VCaP (cell line): ENCODE data around the gene ZSWIM9.

Experiments
- H3K27ac ChIP-seq: fragments of 450-650 bp; 2 replicates; pipeline ENCODE4 v1.5.1; 2017
- TF ChIP-seq, protein P1 (sequence below): fragments of 450-650 bp; conservative IDR thresholded peaks from 2 replicates; pipeline ENCODE4 v1.5.1; 2017; ENCODE audit warnings: mild to moderate bottlenecking, moderate library complexity

Gene ZSWIM9

DNA sequence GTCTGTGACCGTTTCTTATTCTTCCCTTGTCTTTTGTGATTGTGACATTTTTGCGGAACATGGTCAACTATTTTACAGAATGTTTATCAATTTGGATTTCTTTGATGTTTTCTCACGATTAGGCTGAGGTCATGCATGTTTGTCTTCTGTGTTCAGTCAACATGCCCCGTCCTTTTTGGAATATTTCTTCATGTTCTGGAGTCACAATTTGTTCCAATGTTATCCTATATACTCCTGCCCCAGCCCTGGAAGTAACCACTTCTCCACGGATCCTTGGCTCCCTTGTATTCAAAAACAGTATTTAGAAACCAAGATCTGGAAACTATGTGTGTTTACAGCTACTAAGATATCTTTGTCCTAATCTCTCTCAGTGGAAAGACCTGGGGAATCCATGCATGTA, 75.6 kb downstream of the ZSWIM9 start:
- TF ChIP-seq, protein P1, sequence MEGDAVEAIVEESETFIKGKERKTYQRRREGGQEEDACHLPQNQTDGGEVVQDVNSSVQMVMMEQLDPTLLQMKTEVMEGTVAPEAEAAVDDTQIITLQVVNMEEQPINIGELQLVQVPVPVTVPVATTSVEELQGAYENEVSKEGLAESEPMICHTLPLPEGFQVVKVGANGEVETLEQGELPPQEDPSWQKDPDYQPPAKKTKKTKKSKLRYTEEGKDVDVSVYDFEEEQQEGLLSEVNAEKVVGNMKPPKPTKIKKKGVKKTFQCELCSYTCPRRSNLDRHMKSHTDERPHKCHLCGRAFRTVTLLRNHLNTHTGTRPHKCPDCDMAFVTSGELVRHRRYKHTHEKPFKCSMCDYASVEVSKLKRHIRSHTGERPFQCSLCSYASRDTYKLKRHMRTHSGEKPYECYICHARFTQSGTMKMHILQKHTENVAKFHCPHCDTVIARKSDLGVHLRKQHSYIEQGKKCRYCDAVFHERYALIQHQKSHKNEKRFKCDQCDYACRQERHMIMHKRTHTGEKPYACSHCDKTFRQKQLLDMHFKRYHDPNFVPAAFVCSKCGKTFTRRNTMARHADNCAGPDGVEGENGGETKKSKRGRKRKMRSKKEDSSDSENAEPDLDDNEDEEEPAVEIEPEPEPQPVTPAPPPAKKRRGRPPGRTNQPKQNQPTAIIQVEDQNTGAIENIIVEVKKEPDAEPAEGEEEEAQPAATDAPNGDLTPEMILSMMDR: no peak
- no peak overlapping the region for H3K27ac ChIP-seq

GRCh38 chr19:48247212-48247611, 76.7 kb downstream of the ZSWIM9 start:
- no peak overlapping the region for H3K27ac ChIP-seq
- TF ChIP-seq, protein P1: no peak
